SHP77 treated with DMSO at 0.1 percent for 48 hours (cell line): Measurements from ENCODE around the gene CD93.

Source experiments
- DNase-seq: peaks from one replicate; lab custom pipeline; 2025; lab: John Stamatoyannopoulos, UW

The CD93 gene

DNA sequence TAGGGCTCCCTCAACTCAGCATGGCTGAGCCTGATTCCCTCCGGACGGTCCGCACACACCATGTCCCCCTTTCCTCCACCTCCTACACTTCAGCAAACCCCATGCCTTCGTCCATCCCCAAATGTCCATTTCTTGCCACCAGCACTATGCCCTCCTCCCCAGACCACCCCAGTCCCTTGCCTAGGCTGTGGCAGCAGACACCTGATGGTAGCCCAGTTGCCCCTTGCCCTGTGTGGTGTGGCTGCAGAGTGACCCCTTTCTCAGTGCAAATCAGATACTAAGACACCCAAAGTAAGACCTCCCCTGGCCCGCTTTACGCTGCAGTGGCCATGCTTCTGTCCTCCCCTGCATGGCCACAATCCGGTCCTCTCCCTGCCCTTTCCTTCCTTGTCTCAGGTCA lies 34.1 kb upstream of the CD93 start:
- DNase-seq = no peak

DNA sequence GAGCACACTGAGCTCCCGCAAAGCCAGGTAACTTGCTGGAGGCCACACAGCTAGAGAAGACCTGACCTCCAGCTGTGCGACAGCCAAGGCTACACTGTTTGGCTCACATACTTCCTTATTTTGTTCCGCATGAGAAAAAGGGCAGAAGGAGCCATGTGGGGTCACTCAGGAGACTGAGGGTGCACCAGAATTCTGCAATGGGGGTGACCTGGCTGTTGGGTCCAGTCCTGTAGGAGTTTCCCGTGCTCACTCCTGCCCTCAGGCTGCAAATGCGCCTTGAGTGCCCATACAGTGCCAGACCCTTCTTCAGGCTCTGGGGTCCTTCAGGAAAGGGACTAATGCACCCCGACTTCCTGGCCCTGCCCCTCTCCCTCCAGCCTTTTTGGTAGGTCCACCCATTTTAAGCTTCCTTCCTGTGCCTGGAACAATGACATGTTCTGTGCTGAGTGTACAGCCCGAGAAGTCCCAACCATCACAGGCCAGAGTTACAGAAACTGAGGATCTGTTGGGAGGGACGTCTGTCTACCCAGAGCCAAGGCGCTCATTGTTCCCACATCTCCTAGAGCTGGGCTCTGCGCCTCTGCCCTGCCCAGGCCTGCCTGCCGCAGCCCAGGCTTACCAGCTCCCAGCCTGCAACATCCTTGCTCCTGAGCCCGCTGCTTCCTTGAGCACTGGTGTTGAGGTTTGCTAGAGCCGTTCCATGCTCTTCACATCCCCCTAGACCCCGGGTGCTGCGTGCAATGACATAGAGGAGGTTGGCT lies 33.5 kb upstream of the CD93 start:
- DNase-seq = no peak

DNA sequence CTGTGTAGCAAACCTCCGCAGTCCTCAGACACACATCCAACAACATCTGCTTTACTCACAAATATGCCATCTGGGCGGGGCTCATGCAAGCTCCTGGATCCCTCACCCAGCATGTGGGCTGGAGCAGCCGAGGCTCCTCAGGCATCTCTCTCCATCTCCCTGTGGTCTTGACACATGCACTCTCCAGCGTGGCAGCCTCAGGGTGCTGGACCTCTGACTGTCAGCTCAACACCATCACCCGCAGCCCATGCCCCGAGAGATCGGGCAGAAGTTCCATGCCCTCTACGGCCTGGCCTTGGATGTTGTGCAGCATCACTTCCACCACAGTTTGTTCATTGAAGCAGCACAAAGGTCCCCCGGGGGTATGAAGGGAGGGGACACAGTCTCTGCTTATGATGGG lies 32.6 kb upstream of the CD93 start:
- DNase-seq = no peak

DNA sequence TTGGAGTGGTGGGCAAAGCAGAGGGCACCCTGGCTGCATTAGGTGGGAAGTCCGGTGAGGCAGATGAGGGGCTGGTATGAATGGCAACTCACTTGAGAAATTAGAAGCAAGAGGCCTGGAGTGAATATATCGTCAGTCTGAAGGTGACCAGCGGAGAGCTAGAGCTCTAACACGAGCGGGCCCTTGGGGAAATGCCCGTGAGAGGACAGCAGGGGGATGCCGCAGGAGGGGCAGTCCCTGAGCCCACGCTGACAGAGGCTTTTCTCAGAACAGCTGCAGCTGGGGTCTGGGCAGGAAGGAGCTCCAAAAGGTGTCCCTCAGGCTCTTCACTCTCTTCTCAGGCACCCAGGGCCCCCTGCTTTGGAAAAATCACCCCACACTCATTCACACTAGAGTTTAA lies 32.0 kb upstream of the CD93 start:
- DNase-seq = no peak

DNA sequence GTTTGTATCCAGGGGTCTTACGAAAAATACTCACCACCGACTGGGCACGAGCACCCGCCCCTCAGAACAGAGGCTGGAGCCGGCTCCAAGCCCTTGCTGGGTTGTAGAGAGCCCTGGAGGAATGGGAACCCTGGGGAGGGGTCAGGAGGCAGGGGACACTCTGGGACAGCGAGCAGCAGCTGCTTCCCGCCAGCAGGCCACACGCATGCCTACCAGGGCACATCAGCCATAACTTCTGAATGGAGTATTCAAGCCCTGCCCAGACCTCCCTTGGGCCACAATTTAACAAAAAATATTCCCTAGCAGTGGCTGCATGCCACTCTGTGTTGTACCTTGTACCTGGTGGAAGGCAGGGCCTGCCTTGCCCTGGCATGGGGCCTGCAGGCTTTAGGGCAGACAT lies 31.6 kb upstream of the CD93 start:
- no peak for DNase-seq

DNA sequence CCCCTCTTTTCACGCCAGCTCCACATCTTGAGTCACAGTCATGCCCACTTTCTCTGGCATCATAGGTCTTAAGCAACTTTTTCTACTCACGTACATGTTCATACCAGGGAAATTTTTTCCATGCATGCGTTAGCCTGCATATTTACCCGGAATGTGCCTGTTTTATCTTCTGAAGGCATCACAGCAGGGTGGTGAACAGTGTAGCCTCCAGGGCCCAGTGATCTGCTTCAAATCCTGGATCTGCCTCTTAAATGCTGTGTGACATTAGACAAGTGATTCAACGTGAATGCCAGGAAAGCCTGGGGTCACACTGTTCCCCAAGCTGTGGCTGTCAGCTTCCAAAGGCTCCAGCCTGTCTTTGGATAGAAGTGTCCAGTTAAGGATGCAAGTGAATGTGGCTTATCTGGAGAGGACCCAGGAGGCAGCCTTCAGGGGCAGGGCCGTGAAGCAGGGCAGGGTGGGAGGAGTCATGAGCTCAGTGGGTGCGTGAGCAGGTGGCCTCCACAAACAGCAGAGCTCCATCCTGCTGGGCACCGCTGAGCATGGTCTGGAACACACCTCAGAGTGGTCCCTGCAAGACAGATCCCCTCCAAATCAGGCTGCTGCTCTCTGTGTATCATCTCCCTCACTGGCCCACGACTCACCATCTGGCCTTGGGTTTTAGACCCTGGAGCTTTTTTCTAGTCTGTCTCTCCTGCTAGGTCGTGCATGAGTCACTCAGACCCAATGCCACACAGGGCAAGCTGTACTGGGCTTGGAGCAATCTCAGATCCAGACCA lies 30.4 kb upstream of the CD93 start:
- DNase-seq = peak; percentile 23

DNA sequence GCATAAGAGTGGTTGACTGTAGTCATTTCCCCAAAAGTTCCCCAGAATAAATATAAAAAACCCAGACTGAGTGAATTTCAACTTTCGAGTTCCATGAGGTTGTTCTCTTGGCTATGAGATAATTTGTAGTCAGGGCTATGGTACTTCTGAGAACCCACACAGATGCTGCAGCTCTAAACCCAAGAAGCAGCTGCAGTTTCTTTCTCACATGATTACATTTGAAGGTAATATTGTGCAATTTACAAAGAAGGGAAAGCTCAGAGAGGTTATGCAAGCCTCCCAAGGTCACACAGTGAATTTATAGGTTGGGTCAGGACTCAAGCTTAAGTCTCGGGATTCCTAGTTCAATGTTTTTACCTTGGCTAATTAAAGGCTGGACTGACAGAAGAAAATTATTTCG lies 29.7 kb upstream of the CD93 start:
- DNase-seq = no peak

DNA sequence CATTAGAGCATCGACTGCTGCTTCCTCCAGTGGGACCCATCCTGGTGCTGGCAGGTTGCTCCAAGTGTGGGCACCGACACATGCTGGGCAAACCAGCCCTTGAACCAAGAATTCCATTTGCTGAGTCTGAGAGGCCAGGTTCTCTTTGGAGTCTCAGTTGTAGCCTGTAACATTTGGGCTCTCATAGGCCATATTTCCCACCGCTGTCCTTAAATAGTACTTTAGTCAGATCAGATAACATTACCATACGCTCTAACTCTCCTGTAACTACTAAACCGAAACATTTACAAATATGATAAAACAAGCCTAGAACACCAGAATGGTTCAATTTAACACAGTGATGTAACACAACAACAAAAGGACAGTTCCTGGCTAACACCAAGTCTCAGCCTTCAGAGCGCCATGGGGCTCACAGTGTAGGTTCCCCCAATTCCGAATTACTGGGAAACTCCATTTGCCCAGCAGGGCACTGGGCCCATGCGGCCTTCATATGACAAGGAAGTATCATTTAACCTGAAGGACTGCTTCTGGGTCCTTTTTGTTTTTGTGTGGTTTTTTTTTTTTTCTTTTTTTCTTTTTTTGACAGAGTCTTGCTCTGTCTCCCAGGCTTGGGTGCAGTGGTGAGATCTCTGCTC lies 28.4 kb upstream of the CD93 start:
- no peak for DNase-seq

DNA sequence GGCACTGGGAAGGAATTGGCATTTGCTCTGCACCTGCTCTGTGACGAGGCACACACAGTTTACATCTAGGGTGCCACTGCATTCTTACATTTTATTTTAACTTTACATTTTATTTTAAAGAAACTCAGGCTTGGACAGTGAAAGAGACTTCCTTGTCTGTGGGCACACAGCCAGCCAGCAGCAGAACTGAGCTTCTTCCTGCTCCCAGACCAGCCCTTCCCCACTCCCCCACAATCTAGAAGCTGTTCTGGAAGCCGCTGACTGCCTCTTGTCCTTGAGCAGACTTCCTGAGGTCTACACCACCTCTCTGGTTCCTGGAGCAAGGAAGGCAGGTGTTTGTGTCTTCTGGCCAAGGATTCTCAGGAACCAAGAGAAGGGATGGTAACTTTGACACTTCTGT lies 27.9 kb upstream of the CD93 start:
- DNase-seq = no peak

DNA sequence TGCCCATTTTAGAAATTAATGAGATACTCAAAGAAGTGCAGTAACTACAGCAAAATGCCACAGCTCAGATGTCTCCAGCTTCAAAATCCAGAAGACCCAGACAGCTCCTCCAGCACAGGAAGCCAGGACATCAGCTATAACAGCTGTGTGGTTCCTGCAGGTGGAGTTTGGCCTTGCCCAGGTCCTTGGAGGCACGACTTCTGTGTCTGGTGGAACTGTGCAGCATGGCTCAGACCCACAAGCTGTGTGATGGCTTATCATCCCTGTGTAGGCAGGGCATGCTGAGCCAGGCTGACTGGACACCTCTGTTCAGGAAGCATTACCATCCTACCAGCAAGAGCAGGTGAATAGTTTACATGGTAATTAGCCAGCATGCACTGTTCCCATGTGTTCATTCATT lies 26.5 kb upstream of the CD93 start:
- DNase-seq = no peak

DNA sequence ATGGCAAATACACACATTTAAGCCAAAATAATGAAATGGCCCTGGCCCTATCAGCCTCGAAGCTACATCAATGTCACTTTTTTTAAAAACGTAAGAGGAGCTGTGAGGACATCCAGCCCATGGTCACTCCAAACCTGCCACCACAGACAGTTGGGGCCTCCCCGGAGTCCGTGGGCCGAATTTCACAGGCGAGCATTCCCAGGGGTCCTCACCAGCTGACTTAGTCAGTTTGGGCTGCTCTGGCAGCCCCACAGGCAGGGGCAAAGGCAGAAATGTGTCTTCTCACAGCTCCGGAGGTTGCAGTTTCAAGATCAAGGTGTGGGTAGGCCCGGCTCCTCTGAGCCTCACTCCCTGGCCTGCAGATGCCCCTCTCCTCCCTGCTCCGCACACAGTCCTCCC lies 25.8 kb upstream of the CD93 start:
- DNase-seq = no peak

DNA sequence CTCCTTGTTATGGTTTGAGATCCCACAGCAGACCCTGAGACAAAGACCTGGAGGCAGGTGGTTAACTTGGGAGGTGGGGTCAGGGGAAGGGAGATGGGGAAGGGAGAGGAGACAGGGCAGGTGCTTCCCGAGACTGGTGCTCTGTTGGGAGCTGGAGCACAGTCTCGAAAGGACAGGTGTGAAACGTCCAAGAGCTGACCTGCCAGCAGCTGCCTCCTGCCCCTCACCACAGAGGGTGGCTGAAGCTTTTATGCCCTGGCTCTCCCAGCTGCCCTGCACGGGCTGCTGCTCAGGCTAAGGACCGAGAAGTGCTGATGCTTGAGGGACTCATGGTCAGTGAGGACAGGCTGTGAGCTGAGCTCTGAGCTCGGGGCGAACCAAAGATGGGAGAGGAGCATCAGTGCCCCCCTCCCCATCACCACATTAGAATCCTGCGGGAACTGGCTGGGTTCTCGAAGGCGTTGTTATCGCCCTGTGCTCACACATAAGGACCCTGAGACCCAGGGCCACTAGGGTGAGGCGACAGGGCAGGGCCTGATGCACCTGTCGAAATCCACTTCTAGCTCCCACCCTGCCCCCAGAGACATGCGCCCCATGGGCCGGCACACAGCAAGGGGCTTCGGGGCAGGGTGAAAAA lies 25.3 kb upstream of the CD93 start:
- peak; percentile 93 for DNase-seq

DNA sequence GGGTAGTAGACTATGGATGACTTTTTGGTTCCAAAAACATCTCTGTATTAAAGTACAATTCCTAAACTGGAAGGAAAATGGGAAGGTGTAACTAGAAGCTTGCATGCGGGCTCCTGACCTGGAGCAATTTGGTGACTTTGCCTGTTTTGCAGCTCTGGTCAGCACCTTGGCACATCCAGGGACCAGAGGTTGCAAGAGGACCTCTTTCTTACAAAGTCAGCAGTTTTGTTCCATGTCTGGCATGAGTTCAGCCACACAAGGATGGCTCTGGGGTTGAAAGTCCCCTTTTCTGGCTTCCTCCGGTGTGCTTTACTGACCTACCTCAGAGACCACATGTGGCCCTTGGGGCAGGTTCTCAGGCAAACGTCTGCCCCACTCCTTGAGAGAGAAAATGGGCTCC lies 22.7 kb upstream of the CD93 start:
- no peak for DNase-seq

DNA sequence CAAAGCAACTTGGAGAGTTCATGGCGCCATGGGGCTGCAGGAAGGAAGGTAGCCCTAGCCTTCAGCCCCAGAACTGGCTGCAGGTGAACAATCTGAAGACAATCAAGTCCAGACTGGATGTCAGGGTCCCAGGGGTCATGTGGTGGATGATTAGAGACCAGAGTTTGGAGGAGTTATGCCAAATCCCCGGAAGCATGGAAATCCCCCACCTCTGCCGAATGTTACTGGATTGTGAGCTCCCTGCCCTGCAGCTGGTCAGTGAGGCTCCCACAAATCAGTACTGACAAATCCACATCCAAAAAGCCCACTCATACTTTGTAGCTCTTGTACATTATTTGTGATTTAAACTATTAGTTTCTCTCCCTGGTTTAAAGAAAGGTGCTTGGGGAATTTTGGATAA lies 21.3 kb upstream of the CD93 start:
- DNase-seq = no peak

DNA sequence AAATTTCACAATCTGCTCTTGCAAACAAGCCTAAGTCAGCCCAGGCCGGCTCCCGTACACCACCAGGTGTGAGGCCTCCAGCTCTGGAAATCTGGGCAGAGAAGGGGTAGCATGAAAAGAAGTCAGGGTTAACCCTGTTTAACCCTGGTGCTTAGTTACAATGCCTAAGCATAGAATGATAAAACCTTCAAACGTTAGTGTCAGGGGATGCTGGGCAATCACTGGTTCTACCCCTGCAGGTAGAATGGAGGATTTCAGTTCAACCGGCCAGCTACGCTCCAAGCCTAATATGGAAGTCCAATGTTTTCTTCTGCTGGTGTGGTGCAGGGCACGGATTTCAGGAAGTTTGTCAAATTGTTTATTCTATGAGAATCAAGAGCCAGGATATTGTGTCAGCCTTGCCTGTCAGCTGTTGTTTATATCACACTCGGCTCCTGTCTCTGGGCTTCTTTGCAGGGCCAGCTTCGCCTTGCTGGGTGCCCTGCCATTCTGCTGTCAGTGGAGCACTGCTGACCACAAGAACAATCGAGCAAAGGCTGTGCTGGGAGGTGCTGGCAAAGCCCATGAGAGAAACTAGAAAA lies 20.2 kb upstream of the CD93 start:
- peak; percentile 57 for DNase-seq

DNA sequence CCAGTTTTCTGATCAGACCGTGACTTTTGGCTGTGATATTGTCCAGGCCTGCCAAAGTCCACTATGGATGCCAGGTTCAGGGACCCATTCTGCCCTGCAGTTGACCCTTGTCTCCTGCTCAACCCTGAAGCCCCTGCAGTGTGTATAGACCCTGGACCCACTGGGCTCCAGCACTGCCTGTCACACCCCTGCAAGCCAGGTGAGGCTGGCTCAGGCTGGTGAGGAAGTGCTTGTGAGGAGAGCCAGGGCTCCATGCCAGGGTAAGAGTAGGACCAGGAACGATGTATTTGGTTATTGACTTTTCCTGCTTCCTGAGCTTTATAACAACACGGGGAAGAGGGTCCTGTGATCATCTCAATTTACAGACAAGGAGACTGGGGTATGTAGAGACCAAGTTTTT lies 19.1 kb upstream of the CD93 start:
- DNase-seq = no peak

DNA sequence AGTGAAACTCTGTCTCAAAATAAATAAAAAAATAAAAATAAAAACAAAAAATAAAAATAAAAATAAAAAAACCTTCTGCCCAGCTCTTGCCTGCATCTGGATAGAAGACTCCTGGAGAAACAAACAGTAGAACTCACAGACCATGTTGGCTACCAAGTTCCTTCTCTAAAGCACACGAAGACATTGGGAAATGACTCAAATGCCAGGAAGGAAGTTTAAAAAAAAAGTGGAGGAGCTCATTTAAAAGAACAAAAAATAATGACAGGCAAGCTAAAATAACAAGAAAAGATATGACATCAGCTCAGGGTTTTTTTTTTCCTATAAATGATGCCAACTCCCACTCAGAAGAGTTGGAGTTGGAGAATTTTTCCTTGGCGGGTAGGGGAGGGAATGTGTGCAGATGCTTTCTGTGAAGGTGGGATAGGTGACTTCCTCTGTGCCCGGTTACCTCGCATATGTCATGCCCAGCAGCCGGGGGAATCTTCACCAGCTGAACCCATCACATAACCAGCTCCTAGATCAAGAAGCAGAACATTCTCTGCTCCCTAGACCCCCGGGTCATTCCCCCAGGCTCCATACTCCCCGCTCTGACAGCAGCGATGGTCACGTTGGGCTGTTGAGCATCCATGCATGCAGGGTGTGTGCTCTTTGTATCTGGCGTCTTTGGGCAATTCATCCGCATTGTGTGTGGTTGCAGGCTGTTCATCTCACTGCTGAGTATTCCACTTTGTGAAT lies 17.3 kb upstream of the CD93 start:
- DNase-seq = no peak

DNA sequence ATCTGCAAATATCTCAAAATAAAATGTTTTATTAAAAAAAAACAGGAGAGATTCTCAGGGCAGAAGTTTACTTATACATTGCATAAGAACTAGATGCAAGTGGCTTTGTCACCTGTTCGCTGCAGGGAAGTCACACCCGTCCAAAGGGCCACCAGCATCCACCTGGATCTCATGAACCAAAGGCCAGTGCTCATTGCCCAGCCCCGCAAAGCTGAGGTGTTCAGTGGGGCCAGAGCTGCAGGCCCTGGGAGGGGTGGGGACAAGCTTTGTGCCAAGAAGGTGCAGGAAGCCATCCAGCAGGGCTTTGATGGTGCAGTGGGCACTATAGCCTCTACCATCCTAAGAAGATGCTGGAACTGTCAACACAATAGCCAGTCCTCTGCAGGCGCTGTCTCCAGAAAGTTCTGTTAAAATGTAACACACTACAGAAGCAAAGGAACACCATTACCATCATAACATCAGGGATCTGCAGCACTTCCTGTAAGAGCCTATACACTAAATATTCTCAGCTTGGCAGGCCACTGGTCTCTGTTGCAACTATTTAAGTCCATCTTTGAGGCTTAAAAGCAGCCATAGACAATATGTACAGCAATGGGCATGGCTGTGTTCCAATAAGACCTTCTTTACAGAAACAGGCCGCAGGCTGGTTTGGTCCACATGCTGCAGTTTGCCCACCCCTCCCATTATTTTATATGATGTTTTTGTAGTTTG lies 15.7 kb upstream of the CD93 start:
- DNase-seq = no peak

DNA sequence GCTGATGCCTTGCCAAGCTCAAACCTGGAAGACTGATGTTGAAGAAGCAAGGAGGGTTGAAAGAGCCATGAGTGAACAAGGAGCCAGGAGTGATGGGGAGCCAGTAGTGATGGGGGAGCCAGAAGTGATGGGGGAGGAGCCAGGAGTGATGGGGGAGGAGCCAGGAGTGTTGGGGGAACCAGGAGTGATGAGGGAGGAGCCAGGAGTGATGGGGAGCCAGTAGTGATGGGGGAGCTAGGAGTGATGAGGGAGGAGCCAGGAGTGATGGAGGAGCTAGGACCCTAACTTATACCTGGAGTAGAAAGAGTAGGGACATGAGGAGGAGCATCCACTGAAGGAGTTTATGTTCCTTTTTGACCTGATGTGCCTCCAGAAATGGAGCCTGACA lies 14.6 kb upstream of the CD93 start:
- no peak for DNase-seq

DNA sequence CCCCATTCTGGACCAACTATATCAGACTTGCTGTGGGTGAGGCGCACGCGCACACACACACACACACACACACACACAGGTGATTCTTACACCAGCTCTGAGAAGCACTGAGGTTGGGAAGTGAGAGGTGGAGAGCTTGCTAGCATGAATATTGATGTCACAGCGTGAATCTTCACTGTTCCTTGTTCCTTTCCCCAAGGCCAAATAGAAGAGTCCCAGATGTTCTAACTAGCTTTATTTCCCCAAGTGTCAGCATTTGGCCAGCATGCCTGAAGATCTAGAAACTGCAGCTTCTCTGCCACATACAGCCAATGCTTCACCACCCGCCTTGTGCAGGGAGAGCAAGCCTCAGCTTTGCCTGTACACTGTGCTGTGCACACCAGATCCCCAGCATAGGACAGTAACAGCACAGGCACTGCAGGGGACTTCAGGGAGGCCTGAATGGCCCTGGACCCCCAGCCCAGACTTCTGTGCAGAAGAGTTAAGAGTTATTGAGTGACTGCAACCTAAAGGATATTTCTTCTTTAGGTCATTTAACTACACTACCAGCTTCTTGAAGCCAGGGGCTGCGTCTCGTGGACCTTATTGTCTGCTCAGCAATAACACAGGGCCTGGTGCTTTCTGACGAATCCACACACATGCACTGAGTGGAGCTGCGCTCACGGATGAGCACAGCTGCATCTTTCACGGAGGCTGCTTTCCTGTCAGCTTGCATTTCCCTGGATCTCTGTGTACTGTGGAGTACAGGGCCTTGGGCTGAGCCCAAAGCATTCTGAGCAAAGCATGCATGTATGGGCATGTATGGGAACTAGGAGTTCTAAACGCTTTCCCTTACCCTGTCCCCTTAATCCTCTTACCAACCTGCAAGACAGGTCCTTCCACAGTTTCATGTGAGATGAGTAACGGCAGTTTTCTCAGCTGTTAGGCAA lies 13.9 kb upstream of the CD93 start:
- no peak for DNase-seq
